OCI-LY7 (cell line): ENCODE measurements around the gene MACROH2A1.

Source experiments
- EZH2phosphoT487 ChIP-seq: fragments of 200-600 bp; sonication (generic); IDR thresholded peaks from 2 replicates; pipeline ENCODE4 v1.6.1; 2018; ENCODE audit warnings: low read depth, borderline replicate concordance, mild to moderate bottlenecking, mixed run types, antibody characterized with exemption, low read length, moderate library complexity, mixed read lengths
- TF ChIP-seq, protein P1 (sequence below): fragments of 200-600 bp; sonication (generic); conservative IDR thresholded peaks from 2 replicates; pipeline ENCODE4 v1.5.1; 2014; ENCODE audit warnings: mild to moderate bottlenecking, antibody characterized with exemption, low read length, moderate library complexity, mixed read lengths

DNA sequence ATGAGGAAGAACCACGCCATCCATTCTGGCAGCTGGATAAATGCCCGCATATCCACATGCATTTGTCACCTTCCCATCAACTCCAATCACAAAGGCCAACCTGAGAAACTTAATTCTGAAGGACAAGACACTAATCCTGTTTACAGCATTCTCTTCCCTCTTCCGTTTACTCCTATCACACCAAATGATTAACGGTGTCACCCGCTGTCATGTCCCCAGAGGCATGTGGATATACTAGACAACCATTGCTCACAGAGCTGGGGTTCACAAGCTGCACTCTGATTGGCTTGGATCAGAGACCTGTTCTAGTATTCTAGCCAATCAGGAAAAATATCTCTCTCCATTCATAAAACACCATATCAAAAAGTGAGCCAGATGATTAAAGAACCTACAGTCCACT is 3.6 kb downstream of the MACROH2A1 start:
- TF ChIP-seq, protein P1, sequence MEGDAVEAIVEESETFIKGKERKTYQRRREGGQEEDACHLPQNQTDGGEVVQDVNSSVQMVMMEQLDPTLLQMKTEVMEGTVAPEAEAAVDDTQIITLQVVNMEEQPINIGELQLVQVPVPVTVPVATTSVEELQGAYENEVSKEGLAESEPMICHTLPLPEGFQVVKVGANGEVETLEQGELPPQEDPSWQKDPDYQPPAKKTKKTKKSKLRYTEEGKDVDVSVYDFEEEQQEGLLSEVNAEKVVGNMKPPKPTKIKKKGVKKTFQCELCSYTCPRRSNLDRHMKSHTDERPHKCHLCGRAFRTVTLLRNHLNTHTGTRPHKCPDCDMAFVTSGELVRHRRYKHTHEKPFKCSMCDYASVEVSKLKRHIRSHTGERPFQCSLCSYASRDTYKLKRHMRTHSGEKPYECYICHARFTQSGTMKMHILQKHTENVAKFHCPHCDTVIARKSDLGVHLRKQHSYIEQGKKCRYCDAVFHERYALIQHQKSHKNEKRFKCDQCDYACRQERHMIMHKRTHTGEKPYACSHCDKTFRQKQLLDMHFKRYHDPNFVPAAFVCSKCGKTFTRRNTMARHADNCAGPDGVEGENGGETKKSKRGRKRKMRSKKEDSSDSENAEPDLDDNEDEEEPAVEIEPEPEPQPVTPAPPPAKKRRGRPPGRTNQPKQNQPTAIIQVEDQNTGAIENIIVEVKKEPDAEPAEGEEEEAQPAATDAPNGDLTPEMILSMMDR, result no peak
- no peak for TF ChIP-seq EZH2phosphoT487
